GM21786 (cell line): ENCODE data around the gene EEFSEC.

Experiments used
- ATAC-seq: cut with Tn5 transposase; IDR thresholded peaks from one replicate; pipeline ENCODE4 v1.9.1; 2021; ENCODE audit not compliant: unreplicated experiment

EEFSEC gene

GRCh38 chr3:128408012-128408692 lies 254.9 kb downstream of the EEFSEC start:
- ATAC-seq = no peak

- no peak for ATAC-seq
These were observed 255.7 kb downstream of the EEFSEC start for GRCh38 chr3:128408693-128409623.

- ATAC-seq = no peak
These were observed 256.6 kb downstream of the EEFSEC start for GRCh38 chr3:128409624-128410581.

GRCh38 chr3:128410669-128411573 lies 257.6 kb downstream of the EEFSEC start:
- no peak for ATAC-seq

GRCh38 chr3:128411574-128412064 lies 258.3 kb downstream of the EEFSEC start:
- no peak for ATAC-seq

GRCh38 chr3:128412180-128413002 lies 259.1 kb downstream of the EEFSEC start:
- ATAC-seq = no peak

- ATAC-seq = no peak
These were observed 259.7 kb downstream of the EEFSEC start for GRCh38 chr3:128413003-128413370.

GRCh38 chr3:128413413-128414205 lies 260.3 kb downstream of the EEFSEC start:
- no peak for ATAC-seq

- no peak for ATAC-seq
These were observed 262.0 kb downstream of the EEFSEC start for GRCh38 chr3:128415200-128415772.

GRCh38 chr3:128415773-128416577 lies 262.7 kb downstream of the EEFSEC start:
- no peak for ATAC-seq

GRCh38 chr3:128416578-128417211 lies 263.4 kb downstream of the EEFSEC start:
- no peak for ATAC-seq

- no peak for ATAC-seq
These were observed 265.6 kb downstream of the EEFSEC start for GRCh38 chr3:128418900-128419299.

GRCh38 chr3:128419311-128419710 lies 266.0 kb downstream of the EEFSEC start:
- ATAC-seq = no peak

- ATAC-seq = no peak
These were observed 267.0 kb downstream of the EEFSEC start for GRCh38 chr3:128420289-128420688.

- ATAC-seq = no peak
These were observed 267.6 kb downstream of the EEFSEC start for GRCh38 chr3:128420720-128421438.

- no peak for ATAC-seq
These were observed 268.2 kb downstream of the EEFSEC start for GRCh38 chr3:128421439-128421836.
